Measurements from ENCODE around the gene SERTAD2. TPM values are rescaled to one million over a fixed set of nuclear protein-coding genes. Genes with fewer than 3 reads are reported as not detected.

SERTAD2 gene
- total and polyA plus RNA-seq, 2 of the 4 experiments (the other 2 are of a cell fraction): 5.0 to 11.0 TPM

- Histone ChIP-seq H3K4me3 (ENCODE audit: insufficient read depth, low read depth, low read length) (no peak overlapping the region), H3K14ac (replicated peaks; ENCODE audit: low read depth, low read length) (no peak overlapping the region), H2BK15ac (ENCODE audit: low read depth, low read length) (no peak overlapping the region), H3K56ac (ENCODE audit: extremely low read depth, insufficient read depth, low read length) (no peak overlapping the region), H3K36me3 (ENCODE audit: control insufficient read depth, insufficient read depth, low read length) (peaks cover 4% of the 10 kb centered on the region), H2AK5ac (ENCODE audit: low read depth, low read length) (no peak overlapping the region), H2BK20ac (ENCODE audit: low read depth, low read length) (no peak overlapping the region), H4K91ac (ENCODE audit: insufficient read depth, low read depth, low read length) (no peak overlapping the region), H3K4me2 (ENCODE audit: low read depth, low read length) (no peak overlapping the region), H3K9me1 (ENCODE audit: insufficient read depth, low read length) (no peaks in the 10 kb centered on the region), H3K18ac (ENCODE audit: low read depth, low read length) (no peak overlapping the region), H3K9ac (ENCODE audit: low read depth, low read length) (no peak overlapping the region), H3K9me3 (ENCODE audit: control insufficient read depth, insufficient read depth, low read length) (no peaks in the 10 kb centered on the region), H4K20me1 (ENCODE audit: insufficient read depth, low read length) (no peaks in the 10 kb centered on the region), H2BK120ac (ENCODE audit: low read depth, low read length) (no peak overlapping the region), H3K27ac (ENCODE audit: insufficient read depth, low read length) (no peak overlapping the region), H2BK5ac (ENCODE audit: low read depth, low read length, poor library complexity, severe bottlenecking) (no peak overlapping the region), H2AK9ac (replicated peaks; ENCODE audit: low read depth, low read length, poor library complexity) (no peak overlapping the region), H4K8ac (ENCODE audit: low read depth in 2 of 2, low read length in 2 of 2) (no peak overlapping the region), H3K79me1 (ENCODE audit: low read depth in 1 of 2, low read length in 2 of 2) (peaks cover 0 to 4% of the 10 kb centered on the region in 2 experiments; a peak in 2 of 4 replicates), H3K4me1 (ENCODE audit: control insufficient read depth, insufficient read depth, low read length) (no peaks in the 10 kb centered on the region), H3K23ac (ENCODE audit: low read depth, low read length) (no peak overlapping the region), H3K4ac (ENCODE audit: low read depth, low read length) (no peak overlapping the region), H2AFZ (replicated peaks; ENCODE audit: low read length, poor library complexity) (no peak overlapping the region), H3K27me3 (ENCODE audit: control insufficient read depth, insufficient read depth, low read length) (no peaks in the 10 kb centered on the region), H4K5ac (ENCODE audit: low read depth, low read length) (no peak overlapping the region)
- peak; percentile 77 for TF ChIP-seq CTCF (conservative IDR thresholded peaks at IDR 0.05; ENCODE audit: low read depth, low read length)
- TF ChIP-seq FOS (IDR thresholded peaks at IDR 0.05; ENCODE audit: low read depth, low read length): no peak
- TF ChIP-seq SMC3 (IDR thresholded peaks at IDR 0.05; ENCODE audit: low read depth, low read length): peak; percentile 78
- TF ChIP-seq NFE2L2 (IDR thresholded peaks at IDR 0.05; ENCODE audit: low read depth, low read length): no peak
- no peak for TF ChIP-seq MXI1 (IDR thresholded peaks at IDR 0.05; ENCODE audit: borderline replicate concordance, low read depth, low read length)
- 0 out of 2 replicates have a peak, but pooled peaks have one; percentile 29 for TF ChIP-seq MAFK (IDR thresholded peaks at IDR 0.05; ENCODE audit: low read depth, low read length)
- no peak for TF ChIP-seq MAZ (IDR thresholded peaks at IDR 0.05; ENCODE audit: borderline replicate concordance, low read depth, low read length)
- no peak for TF ChIP-seq BHLHE40 (IDR thresholded peaks at IDR 0.05; ENCODE audit: low read depth, low read length)
- TF ChIP-seq RAD21 (IDR thresholded peaks at IDR 0.05; ENCODE audit: low read length): peak; percentile 87
- DNase-seq (peak; percentile 72), ATAC-seq (ENCODE audit: low read depth) (peak; percentile 80)
- intact Hi-C loops (cut with micrococcal nuclease): loop anchor here (1.0 to 5.0 kb wide), 4 partner anchors 58 to 455 kb away; no protein-coding TSS in a partner anchor
- in situ Hi-C loops (cut with MboI; ENCODE audit: low sequenced_read_pairs): no loop called here
- no CpG with 5 or more reads among the region's 6 CpGs for WGBS, 2 experiments (ENCODE audit: extremely low coverage in 2 of 2, insufficient read length in 1 of 2)
- BruUV-seq (replicated peaks): no TSS peak
- CTCF ChIA-PET: interaction anchor here (0.6 to 1.8 kb wide), 13 partner anchors 11 to 557 kb away, joined by 3 to 9 read pairs (median 4); no protein-coding TSS in a partner anchor
- POLR2A ChIA-PET (ENCODE audit: unreplicated experiment): interaction anchor here (0.5 kb wide), 1 partner anchor 341 kb away, joined by 3 read pairs; no protein-coding TSS in a partner anchor
- dilution Hi-C loops (cut with HindIII; ENCODE audit: low sequenced_read_pairs, unreplicated experiment): no loop called here
Measured at GRCh38 chr2:64586883-64587481, 66.7 kb downstream of the SERTAD2 start.
